Activated CD8-positive, alpha-beta memory T cell treated with anti-CD3 and anti-CD28 coated beads, Interleukin-2, amount 10 ng/mL, durations not matched to agents 7 days and 5 days (primary cell): ENCODE results near the gene ATP11A. TPM values are rescaled to one million over a fixed set of nuclear protein-coding genes. Genes with fewer than 3 reads are reported as not detected.

Experiments used
- ATAC-seq: fragments of 150-1000 bp; cut with Tn5 transposase; one replicate; pipeline ENCODE4 v1.10.0; 2021; ENCODE audit warnings: moderate library complexity
- CTCF ChIA-PET: fragments of 350-600 bp; sonication (Branson Sonifier 250); formaldehyde crosslinking; loops from one replicate; lab custom pipeline; 2021; ENCODE audit warnings: antibody characterized with exemption; lab: Charles Lee
- DNase-seq: peaks from one replicate; pipeline ENCODE4 v3.0.0-alpha.2; 2020
- H3K27ac Mint-ChIP-seq: one replicate; pipeline ENCODE4 v1.8.0; 2021; ENCODE audit warnings: mild to moderate bottlenecking, mixed read lengths
- H3K27me3 Mint-ChIP-seq: one replicate; pipeline ENCODE4 v1.8.0; 2021; ENCODE audit warnings: mixed read lengths
- H3K36me3 Mint-ChIP-seq: one replicate; pipeline ENCODE4 v1.8.0; 2021; ENCODE audit warnings: mild to moderate bottlenecking, mixed read lengths
- H3K4me1 Mint-ChIP-seq: one replicate; pipeline ENCODE4 v1.8.0; 2021; ENCODE audit warnings: mixed read lengths
- H3K4me3 Mint-ChIP-seq: one replicate; pipeline ENCODE4 v1.8.0; 2021; ENCODE audit warnings: mild to moderate bottlenecking, moderate library complexity, mixed read lengths
- H3K9me3 Mint-ChIP-seq: one replicate; pipeline ENCODE4 v1.8.0; 2022; ENCODE audit warnings: low read depth, mixed read lengths
- total RNA-seq, 2 experiments: library from RNA; stranded (reverse); gene quantifications; one replicate each; pipeline ENCODE4 v1.2.3, GENCODE V29; 2021

Gene ATP11A
- total RNA-seq, 2 experiments from 2014 or later = 40.0 to 43.5 TPM

DNA sequence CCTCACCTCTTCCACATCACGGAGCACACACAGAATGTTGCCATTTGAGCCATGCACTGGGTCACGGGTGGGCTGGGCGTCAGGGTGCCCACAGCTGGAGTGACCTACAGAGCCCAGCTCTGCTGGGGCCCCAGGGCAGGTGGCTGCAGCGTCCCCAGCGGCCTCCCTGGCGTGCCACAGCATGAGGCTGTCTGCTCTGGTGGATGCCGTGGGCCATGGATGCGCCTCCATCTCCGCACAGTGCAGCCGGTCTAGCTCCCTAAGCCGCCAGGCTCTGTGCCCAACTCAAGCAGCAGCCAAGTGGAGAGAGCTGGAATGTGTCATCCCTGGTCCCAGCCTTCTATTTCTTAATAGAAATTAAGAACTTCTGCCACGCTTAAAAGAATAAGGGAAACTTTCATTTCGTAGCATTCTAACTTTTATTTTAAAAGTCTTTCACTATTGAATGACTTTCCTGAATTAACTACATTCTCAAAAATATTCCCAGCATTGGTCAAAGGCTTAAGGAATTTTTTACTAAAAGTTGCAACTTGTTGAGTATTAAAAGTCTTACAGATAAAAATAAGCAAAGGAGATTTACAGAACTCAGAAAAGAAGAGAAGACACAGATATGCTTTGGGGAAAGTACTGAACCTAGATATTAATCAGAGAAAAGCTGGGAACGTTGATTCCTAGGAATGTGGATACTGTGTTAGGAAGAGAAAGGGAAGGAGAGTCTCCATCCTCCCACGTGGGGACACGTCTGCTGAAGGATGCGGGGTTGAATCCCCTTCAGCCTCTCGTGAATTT is 59.3 kb downstream of the ATP11A start:
- no peak for ATAC-seq
- Mint-ChIP-seq H3K36me3 (no peaks in the 10 kb centered on the region), H3K4me1 (peaks cover 10% of the 10 kb centered on the region), H3K27ac (no peak overlapping the region), H3K9me3 (no peaks in the 10 kb centered on the region), H3K27me3 (no peaks in the 10 kb centered on the region), H3K4me3 (no peak overlapping the region)
- DNase-seq = no peak
- CTCF ChIA-PET = no interaction called here

DNA sequence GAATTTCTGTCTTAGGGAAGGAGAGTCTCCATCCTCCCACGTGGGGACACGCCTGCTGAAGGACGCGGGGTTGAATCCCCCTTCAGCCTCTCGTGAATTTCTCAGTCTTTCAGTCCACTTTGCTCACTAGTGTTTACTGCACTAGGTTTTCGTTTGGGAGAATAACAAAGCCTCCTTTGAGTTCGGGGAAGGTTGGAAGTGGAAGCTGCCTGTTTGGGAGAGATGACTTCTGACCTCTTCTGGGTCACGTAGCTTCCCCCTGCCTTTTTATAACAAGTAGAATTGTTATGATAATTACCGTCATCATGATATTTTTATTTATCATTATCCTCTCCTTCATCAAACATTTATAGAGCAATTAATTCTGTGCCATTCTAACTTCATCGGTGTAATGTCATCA is 60.7 kb downstream of the ATP11A start:
- CTCF ChIA-PET = no interaction called here
- Mint-ChIP-seq H3K9me3 (no peaks in the 10 kb centered on the region), H3K4me3 (no peak overlapping the region), H3K27me3 (no peaks in the 10 kb centered on the region), H3K4me1 (peaks cover 10% of the 10 kb centered on the region), H3K27ac (no peak overlapping the region), H3K36me3 (no peaks in the 10 kb centered on the region)
- no peak for ATAC-seq
- no peak for DNase-seq

- CTCF ChIA-PET = no interaction called here
- no peak overlapping the region for H3K27ac Mint-ChIP-seq
- no peaks in the 10 kb centered on the region for H3K36me3 Mint-ChIP-seq
- ATAC-seq (no peak), DNase-seq (no peak)
- H3K4me3 Mint-ChIP-seq = no peak overlapping the region
- peaks cover 10% of the 10 kb centered on the region for H3K4me1 Mint-ChIP-seq
- H3K9me3 Mint-ChIP-seq = no peaks in the 10 kb centered on the region
- no peaks in the 10 kb centered on the region for H3K27me3 Mint-ChIP-seq
Measured at GRCh38 chr13:112751617-112752016, 61.8 kb downstream of the ATP11A start.

DNA sequence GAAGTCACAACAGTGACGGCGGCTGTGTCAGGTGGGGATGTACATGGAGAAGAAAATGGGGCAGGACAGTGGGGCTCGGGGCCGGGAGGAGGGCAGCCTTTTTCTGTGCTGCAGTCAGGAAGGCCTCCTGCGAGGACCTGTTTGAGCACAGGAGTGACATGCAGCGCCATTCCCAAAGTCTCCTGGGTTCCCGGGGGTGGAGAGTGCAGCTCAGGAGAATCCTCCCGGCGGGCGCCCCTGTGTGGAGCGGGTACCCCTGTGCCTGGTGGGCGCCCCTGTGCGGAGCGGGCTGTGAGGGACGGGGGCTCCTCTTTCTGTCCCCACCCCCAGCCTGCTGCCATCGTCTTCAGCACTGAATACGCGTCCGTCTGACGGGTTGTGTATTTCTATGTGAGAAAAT is 62.4 kb downstream of the ATP11A start:
- Mint-ChIP-seq H3K27me3 (no peaks in the 10 kb centered on the region), H3K27ac (peak overlapping the region; percentile 42), H3K4me3 (no peak overlapping the region), H3K36me3 (no peaks in the 10 kb centered on the region), H3K4me1 (peaks cover 10% of the 10 kb centered on the region), H3K9me3 (no peaks in the 10 kb centered on the region)
- CTCF ChIA-PET = no interaction called here
- no peak for ATAC-seq
- DNase-seq = no peak

- Mint-ChIP-seq H3K9me3 (no peaks in the 10 kb centered on the region), H3K27me3 (no peaks in the 10 kb centered on the region), H3K27ac (no peak overlapping the region), H3K4me1 (peaks cover 10% of the 10 kb centered on the region), H3K4me3 (no peak overlapping the region), H3K36me3 (no peaks in the 10 kb centered on the region)
- CTCF ChIA-PET = no interaction called here
- ATAC-seq (no peak), DNase-seq (no peak)
Measured at GRCh38 chr13:112752711-112753541, 63.1 kb downstream of the ATP11A start.

DNA sequence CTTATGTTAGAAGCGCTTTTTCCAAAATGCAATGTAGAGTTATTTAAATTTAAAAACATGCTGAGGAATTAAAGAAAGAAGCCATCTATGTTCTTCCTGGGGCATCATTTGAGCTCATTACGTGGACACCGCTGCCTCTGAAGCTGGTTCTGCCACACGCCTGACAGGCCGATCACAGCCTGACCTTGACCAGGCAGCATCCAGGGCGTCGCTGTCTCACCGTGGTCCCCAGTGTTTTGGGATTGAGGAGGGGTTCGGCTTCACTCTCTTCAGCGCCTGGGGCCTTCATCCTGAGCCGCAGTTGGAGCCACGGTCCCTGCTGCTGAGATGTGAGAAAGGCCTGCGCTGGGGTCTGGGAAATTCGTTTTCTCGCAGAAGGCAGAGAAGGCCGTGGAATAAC is 64.0 kb downstream of the ATP11A start:
- Mint-ChIP-seq H3K9me3 (no peaks in the 10 kb centered on the region), H3K27me3 (no peaks in the 10 kb centered on the region), H3K4me3 (no peak overlapping the region), H3K27ac (no peak overlapping the region), H3K36me3 (no peaks in the 10 kb centered on the region), H3K4me1 (peaks cover 10% of the 10 kb centered on the region)
- DNase-seq (no peak), ATAC-seq (no peak)
- CTCF ChIA-PET = no interaction called here

DNA sequence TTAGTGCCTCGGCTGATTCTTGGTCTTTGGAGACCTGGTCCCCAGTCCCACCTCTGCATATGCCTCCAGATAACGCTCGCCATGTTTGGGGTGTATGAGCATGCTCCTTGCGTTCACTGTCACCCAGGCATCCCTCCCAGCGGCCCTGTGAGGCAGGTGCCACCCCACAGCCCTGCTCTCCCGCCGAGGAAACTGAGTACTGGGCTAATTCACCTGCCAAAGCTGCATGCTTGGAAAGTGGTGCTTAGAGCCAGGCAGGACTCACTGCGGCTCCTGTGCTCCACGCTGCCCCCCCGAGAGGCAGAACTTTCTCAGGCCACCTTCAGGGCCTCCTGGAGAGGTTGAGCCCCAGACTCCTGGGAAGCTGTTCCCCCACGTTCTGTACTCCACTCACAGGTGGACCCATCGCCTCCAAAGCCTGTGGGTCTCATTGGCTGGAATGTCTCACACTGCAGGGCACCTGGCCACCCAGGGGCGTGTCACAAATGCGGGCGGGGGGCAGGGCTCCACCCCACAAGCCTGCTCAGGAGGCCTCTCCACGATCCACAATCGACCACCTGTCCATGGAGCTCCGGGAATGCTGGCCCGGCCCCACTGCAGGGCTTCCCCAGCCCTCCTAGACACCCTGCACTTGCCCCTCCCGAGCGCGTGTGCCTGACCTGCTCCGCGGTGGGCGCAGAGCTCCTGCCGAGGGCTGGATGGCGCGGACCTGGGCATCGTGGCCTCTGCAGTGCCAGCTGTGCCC is 64.6 kb downstream of the ATP11A start:
- no peak overlapping the region for H3K27ac Mint-ChIP-seq
- ATAC-seq (no peak), DNase-seq (no peak)
- H3K9me3 Mint-ChIP-seq = no peaks in the 10 kb centered on the region
- no peaks in the 10 kb centered on the region for H3K36me3 Mint-ChIP-seq
- no peak overlapping the region for H3K4me3 Mint-ChIP-seq
- peaks cover 13% of the 10 kb centered on the region for H3K4me1 Mint-ChIP-seq
- no peaks in the 10 kb centered on the region for H3K27me3 Mint-ChIP-seq
- CTCF ChIA-PET = no interaction called here

DNA sequence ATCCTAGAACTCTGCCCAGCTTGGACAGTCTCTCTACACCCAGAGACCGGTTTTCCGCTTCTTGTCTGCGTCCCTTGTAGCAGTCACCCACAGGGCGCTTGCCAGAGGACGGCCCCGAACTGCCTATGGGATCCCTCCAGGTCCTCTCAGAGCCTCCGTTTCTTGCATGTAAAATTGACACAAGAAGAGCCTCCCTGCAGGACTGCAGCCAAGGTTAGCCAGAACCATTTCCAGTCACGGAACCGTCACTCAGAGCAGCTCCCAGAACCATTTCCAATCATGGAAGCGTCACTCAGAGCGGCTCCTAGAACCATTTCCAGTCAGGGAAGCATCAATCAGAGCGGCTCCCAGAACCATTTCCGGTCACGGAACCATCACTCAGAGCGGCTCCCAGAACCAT is 65.5 kb downstream of the ATP11A start:
- H3K9me3 Mint-ChIP-seq = no peaks in the 10 kb centered on the region
- ATAC-seq (no peak), DNase-seq (no peak)
- CTCF ChIA-PET = no interaction called here
- H3K27ac Mint-ChIP-seq = no peak overlapping the region
- H3K36me3 Mint-ChIP-seq = no peaks in the 10 kb centered on the region
- no peak overlapping the region for H3K4me3 Mint-ChIP-seq
- no peaks in the 10 kb centered on the region for H3K27me3 Mint-ChIP-seq
- H3K4me1 Mint-ChIP-seq = peaks cover 13% of the 10 kb centered on the region

GRCh38 chr13:112756081-112756480 is 66.2 kb downstream of the ATP11A start:
- no peak for ATAC-seq
- no peak overlapping the region for H3K27ac Mint-ChIP-seq
- no peaks in the 10 kb centered on the region for H3K27me3 Mint-ChIP-seq

DNA sequence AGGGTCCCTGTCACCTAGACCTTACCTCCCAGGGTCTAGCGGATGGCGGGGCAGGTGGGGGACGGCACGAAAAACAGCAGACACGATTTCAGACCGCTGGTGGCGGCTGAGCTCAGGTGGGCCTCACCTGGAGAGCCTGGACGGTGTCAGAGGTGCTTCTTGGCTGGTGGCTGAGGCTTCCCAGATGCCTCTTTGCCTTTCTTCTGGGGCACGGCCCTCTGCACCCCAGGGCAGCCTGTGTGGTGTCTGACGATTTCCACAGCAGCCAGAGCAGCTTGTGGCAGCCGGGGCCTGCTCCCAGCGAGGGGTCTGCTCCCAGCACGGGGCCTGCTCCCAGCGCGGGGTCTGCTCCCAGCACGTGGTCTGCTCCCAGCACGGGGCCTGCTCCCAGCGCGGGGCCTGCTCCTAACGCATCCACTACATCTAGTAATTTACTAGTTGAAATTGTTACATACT is 66.7 kb downstream of the ATP11A start:
- DNase-seq (no peak), ATAC-seq (no peak)
- Mint-ChIP-seq H3K4me1 (peaks cover 13% of the 10 kb centered on the region), H3K9me3 (no peaks in the 10 kb centered on the region), H3K4me3 (no peak overlapping the region), H3K36me3 (no peaks in the 10 kb centered on the region), H3K27me3 (no peaks in the 10 kb centered on the region), H3K27ac (no peak overlapping the region)
- CTCF ChIA-PET = no interaction called here

More at GRCh38 chr13:112756081-112756480, 66.2 kb downstream of the ATP11A start:
- DNase-seq = no peak
- H3K36me3 Mint-ChIP-seq = no peaks in the 10 kb centered on the region
- CTCF ChIA-PET = no interaction called here
- no peaks in the 10 kb centered on the region for H3K9me3 Mint-ChIP-seq
- H3K4me3 Mint-ChIP-seq = no peak overlapping the region
- peaks cover 13% of the 10 kb centered on the region for H3K4me1 Mint-ChIP-seq

GRCh38 chr13:112756967-112757758 is 67.3 kb downstream of the ATP11A start:
- Mint-ChIP-seq H3K4me1 (peaks cover 13% of the 10 kb centered on the region), H3K27ac (no peak overlapping the region), H3K27me3 (no peaks in the 10 kb centered on the region), H3K9me3 (no peaks in the 10 kb centered on the region), H3K36me3 (no peaks in the 10 kb centered on the region), H3K4me3 (no peak overlapping the region)
- ATAC-seq = no peak
- CTCF ChIA-PET = no interaction called here
- DNase-seq = no peak

DNA sequence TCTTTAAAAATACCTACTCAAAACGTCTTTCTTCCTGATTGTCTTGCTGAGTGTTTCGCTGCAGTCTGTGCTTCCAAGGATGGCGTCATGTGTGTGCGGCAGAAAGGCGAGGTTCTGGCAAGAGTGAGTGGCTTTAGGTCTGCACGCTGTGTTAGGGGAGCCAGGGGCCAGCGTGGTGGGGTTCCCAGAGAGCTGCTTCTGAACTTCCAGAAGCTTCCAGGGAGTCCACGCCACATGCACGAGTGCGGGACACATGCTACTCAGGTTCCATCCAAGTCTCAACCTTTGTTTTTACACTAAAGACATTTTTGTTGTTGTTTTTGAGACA is 67.9 kb downstream of the ATP11A start:
- Mint-ChIP-seq H3K9me3 (no peaks in the 10 kb centered on the region), H3K27me3 (no peaks in the 10 kb centered on the region), H3K27ac (no peak overlapping the region), H3K4me3 (no peak overlapping the region), H3K36me3 (no peaks in the 10 kb centered on the region), H3K4me1 (peaks cover 10% of the 10 kb centered on the region)
- CTCF ChIA-PET = no interaction called here
- DNase-seq = no peak
- ATAC-seq = no peak

DNA sequence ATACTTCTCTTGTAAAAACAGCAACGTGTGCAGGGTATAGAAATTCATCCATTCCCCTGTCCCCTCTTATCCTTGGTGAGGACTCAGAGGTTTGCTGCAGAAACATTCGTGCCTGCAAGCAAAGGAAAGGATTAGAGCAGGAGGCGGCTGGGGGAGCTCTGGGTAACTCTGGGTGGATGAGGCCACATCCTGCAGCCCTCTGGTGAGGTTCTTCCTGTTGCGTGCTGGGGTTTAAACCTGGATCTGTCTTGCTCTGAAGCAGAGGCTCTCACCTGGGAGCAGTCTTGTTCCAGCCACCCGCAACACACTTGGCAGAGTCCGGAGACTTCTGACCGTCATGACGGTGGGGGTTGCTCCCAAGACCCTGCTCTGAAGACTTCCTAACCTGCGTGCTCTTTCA is 69.2 kb downstream of the ATP11A start:
- no peaks in the 10 kb centered on the region for H3K9me3 Mint-ChIP-seq
- DNase-seq = no peak
- ATAC-seq = no peak
- CTCF ChIA-PET = no interaction called here
- no peaks in the 10 kb centered on the region for H3K27me3 Mint-ChIP-seq
- H3K4me1 Mint-ChIP-seq = peaks cover 3% of the 10 kb centered on the region
- no peak overlapping the region for H3K27ac Mint-ChIP-seq
- no peak overlapping the region for H3K4me3 Mint-ChIP-seq
- H3K36me3 Mint-ChIP-seq = no peaks in the 10 kb centered on the region
